NCI-H146 treated with DMSO at 0.1 percent for 48 hours (cell line): ENCODE data around the gene CDT1.
A peak's percentile ranks its signal among the peaks of the same experiment; 100 is the strongest.

Source experiments
- DNase-seq: peaks from one replicate; lab custom pipeline; 2025; ENCODE audit not compliant: unreplicated experiment; lab: John Stamatoyannopoulos, UW

CDT1 gene

DNA sequence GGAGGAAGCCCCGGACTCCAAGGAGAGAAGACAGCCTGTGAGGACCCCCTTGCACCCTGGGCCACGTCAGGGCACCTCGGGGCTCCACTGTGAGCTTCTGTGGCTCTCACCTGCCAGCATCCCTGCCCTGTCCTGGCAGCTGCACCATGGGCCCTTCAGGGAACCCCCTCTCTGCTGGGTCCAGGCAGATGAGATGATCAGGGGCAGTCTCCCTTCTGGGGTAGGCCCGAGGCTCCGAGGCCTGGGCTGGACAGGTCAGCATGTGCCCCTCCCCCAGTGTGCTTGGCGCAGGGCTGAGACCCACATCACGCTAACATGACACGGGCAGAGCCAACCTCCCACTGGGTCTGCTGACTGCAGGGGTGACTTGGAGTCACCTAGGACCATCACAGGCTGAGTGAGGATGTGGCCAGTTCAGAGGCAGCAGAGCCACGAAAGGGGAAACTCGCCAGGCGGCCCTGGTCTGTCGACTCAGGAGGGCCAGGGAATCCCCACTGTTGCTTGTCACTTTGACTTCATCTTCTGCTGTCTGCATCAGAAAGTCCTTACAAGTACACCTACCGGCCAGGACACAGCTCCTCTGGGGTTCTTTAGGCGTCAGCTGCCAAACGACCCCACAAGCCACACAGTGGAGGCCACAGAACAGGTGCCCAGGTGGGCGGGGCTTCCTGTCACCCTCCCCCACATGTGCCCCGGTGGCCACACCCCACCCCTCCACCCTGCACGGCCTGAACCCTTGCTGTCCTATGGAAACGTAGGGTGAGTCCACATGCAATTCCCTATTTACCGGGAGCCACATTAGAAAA is 50.9 kb downstream of the CDT1 start:
- no peak for DNase-seq

DNA sequence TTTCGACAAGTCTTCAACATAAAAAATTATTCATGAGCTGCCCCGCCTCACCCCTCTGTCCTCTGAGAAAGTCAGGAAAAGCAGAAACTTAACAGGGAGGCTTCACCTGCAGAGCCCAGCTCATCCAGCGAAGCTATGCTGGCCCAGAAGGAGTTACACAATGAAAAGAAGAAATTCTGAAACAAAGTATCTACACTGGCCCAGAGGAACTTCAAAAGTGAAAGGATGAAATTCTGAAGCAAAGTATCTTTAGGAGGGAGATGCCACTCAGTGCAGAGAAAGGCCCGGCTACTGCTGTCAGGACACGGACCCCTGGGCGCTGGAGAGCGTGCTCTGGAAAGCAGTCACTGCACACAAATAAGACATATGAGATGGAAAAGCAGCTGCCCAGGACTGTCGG is 51.6 kb downstream of the CDT1 start:
- DNase-seq, result no peak

- DNase-seq, result no peak
Observed at GRCh38 chr16:88855736-88856121, 52.1 kb downstream of the CDT1 start.

GRCh38 chr16:88856122-88856827 is 52.7 kb downstream of the CDT1 start:
- no peak for DNase-seq

DNA sequence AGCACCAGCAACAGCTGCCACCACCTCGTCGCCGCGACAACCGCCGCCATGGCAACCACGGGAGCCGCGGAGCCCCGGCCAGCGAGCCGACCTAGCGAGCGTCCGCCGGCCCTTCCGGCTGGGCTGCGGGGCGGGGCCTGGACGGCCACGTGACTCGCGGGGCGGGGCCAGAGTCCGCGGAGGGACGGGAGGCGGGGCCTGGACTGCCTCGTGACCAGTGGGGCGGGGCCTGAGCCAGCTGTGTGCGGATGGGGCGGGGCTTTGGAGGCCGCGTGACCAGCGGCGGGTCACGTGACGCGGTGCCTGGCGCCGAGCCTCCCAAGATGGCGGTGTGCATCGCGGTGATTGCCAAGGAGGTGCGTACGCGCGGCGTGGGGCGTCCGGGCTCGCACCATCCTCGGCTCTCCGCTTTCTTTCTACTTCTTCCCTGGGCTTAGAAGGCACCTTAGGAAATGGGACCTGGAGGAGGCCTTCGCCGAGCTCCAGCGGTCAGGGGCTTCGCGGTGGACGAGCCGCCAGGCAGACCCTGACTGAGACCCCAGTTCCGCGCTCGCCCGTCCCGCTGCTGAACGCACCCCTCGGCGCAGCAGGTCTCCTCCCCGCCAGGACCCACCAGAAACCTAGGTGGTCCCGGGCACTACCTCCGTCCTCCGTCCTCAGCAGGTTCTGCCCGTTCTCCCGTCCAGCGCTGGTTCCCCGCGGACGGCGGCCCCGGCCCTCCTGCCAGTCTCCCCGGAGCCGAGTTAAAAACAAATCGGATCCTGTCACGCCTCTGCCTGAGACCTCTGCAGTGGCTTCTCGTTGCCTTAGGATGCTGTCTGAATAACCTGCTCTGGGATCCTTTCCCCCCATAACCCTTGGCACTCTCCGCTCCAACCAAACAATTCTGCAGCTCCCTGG is 53.5 kb downstream of the CDT1 start, which contains the start of the genes GALNS and TRAPPC2L:
TSS of gene GALNS (minus strand) at position 120 of the 900 bp plus-strand sequence. CDS start at position 50, 70 bp downstream.
TSS of gene TRAPPC2L (plus strand) at position 300 of the 900 bp plus-strand sequence. CDS start at position 324, 24 bp downstream.
- DNase-seq, result peak; percentile 69

- peak; percentile 6 for DNase-seq
Observed at GRCh38 chr16:88857728-88858339, 54.2 kb downstream of the CDT1 start.
